Measurements from ENCODE around the gene PARD3B. TPM values are rescaled to one million over a fixed set of nuclear protein-coding genes. Genes with fewer than 3 reads are reported as not detected.

Gene PARD3B
- total and polyA plus RNA-seq, 8 donors, result 1.8 to 42.6 (median 15.1) TPM

GRCh38 chr2:205658572-205658971, 1113.3 kb downstream of the PARD3B start:
- H3K27ac ChIP-seq, result no peak overlapping the region
- no peaks in the 10 kb centered on the region for H3K9me3 ChIP-seq
- DNase-seq, result no peak
- intact Hi-C loops (cut with DNase I; ENCODE audit: low total_unique reads), result no loop called here
- H3K4me3 ChIP-seq, result no peak overlapping the region
- peaks cover 0 to 6% (median 4%) of the 10 kb centered on the region in 4 donors for H3K4me1 ChIP-seq
- H3K36me3 ChIP-seq, result no peaks in the 10 kb centered on the region
- TF ChIP-seq CTCF (IDR thresholded peaks at IDR 0.05), result no peak
- no peaks in the 10 kb centered on the region for H3K27me3 ChIP-seq
- WGBS, 5 donors, result 89 to 100% (median 95%) methylated on average over 2 of the region's 2 CpGs

- no peak for DNase-seq
- no peaks in the 10 kb centered on the region for H3K9me3 ChIP-seq
- H3K36me3 ChIP-seq, result no peaks in the 10 kb centered on the region
- intact Hi-C loops (cut with DNase I; ENCODE audit: low total_unique reads), result no loop called here
- TF ChIP-seq POLR2A (IDR thresholded peaks at IDR 0.05) (no peak), EP300 (IDR thresholded peaks at IDR 0.05) (no peak), CTCF (IDR thresholded peaks at IDR 0.05) (no peak), POLR2AphosphoS5 (IDR thresholded peaks at IDR 0.05) (no peak)
- no peak overlapping the region for H3K4me3 ChIP-seq
- no peaks in the 10 kb centered on the region for H3K27me3 ChIP-seq
- peak overlapping the region in 1 of 5 donors; percentile 7 for H3K27ac ChIP-seq
- peaks cover 0 to 6% (median 4%) of the 10 kb centered on the region in 4 donors for H3K4me1 ChIP-seq
- 76 to 78% (median 76%) methylated on average over 8 of the region's 8 CpGs for WGBS, 5 donors
These were observed 1114.6 kb downstream of the PARD3B start for GRCh38 chr2:205659922-205660321.

GRCh38 chr2:205660521-205661124, 1115.3 kb downstream of the PARD3B start:
- TF ChIP-seq POLR2AphosphoS5 (IDR thresholded peaks at IDR 0.05) (peak in 1 of 3 donors; percentile 51), POLR2A (IDR thresholded peaks at IDR 0.05) (no peak), CTCF (IDR thresholded peaks at IDR 0.05) (no peak)
- 58 to 74% (median 66%) methylated on average over 8 of the region's 8 CpGs for WGBS, 5 donors
- peak in 1 of 2 donors; percentile 64 for DNase-seq

GRCh38 chr2:205661281-205661680, 1116.0 kb downstream of the PARD3B start:
- no peak for DNase-seq
- peak overlapping the region in 2 of 5 donors; percentile 9 to 25 for H3K27ac ChIP-seq
- no peaks in the 10 kb centered on the region for H3K9me3 ChIP-seq
- H3K36me3 ChIP-seq, result no peaks in the 10 kb centered on the region
- H3K4me3 ChIP-seq, result no peak overlapping the region
- intact Hi-C loops (cut with DNase I; ENCODE audit: low total_unique reads), result no loop called here
- TF ChIP-seq CTCF (IDR thresholded peaks at IDR 0.05) (no peak), POLR2A (IDR thresholded peaks at IDR 0.05) (no peak), EP300 (IDR thresholded peaks at IDR 0.05) (no peak)
- 87 to 94% (median 93%) methylated on average over 5 of the region's 5 CpGs for WGBS, 5 donors
- H3K27me3 ChIP-seq, result no peaks in the 10 kb centered on the region
- peaks cover 0 to 6% (median 4%) of the 10 kb centered on the region in 4 donors for H3K4me1 ChIP-seq

More at GRCh38 chr2:205660521-205661124, 1115.3 kb downstream of the PARD3B start:
- Histone ChIP-seq H3K4me3 (no peak overlapping the region), H3K27ac (peak overlapping the region in 3 of 5 donors; percentile 7 to 25 (median 9)), H3K9me3 (no peaks in the 10 kb centered on the region), H3K36me3 (no peaks in the 10 kb centered on the region), H3K4me1 (peaks cover 0 to 6% (median 4%) of the 10 kb centered on the region in 4 donors), H3K27me3 (no peaks in the 10 kb centered on the region)
- intact Hi-C loops (cut with DNase I; ENCODE audit: low total_unique reads), result no loop called here

Data from stomach (tissue), 9 donors.